GM19463 (cell line): ENCODE data around the gene LMAN2.
A peak's percentile ranks its signal among the peaks of the same experiment; 100 is the strongest.

Experiments used
- ATAC-seq: cut with Tn5 transposase; IDR thresholded peaks from one replicate; pipeline ENCODE4 v1.9.1; 2021; ENCODE audit warnings: mild to moderate bottlenecking, moderate library complexity; ENCODE audit not compliant: unreplicated experiment

LMAN2 gene, protein sequence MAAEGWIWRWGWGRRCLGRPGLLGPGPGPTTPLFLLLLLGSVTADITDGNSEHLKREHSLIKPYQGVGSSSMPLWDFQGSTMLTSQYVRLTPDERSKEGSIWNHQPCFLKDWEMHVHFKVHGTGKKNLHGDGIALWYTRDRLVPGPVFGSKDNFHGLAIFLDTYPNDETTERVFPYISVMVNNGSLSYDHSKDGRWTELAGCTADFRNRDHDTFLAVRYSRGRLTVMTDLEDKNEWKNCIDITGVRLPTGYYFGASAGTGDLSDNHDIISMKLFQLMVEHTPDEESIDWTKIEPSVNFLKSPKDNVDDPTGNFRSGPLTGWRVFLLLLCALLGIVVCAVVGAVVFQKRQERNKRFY

DNA sequence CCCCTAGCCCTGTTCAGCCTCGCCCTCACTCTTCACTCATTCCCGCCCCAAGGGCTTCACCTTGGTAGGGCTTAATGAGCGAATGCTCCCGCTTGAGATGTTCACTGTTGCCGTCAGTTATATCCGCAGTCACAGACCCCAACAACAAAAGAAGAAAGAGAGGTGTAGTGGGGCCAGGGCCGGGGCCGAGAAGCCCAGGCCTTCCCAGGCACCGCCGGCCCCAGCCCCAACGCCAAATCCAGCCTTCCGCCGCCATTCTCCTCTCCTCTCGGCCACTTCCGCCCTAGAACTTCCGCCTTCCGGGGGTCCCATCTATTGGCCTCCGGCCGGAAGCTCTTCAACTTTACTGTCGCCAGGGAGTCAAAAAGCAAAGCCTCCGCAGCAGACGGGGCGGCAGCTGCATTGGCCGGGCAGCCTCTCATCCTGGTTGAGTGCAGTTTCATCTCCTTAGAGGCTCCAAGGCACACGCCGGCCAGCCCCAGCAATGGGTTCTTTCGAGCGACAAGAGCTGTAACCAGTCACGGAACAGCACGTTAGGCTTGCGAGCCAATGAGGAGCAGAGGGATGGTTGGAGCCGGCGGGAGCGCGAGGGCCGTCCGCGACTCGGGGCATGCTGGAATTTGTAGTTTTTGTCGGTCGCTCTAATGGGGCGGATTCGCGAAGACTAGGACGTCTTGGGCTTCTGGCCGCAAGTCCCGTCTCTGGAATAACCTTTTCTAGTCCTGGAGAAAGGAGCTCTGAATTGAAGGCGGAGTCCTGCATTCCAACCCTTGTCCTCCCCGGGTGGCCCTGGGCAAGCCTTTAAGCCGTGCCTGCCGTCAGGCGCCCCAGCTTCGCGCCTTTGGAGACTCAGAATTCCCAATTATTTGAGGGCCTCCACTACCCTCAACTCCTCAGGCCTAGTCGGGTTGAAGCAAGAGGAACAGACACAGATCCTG is at the start of gene LMAN2:
Gene LMAN2 (minus strand): TSS at position 277 of the 938 bp plus-strand sequence. CDS start 21 bp downstream, at position 256.
- ATAC-seq, result peak; percentile 96

DNA sequence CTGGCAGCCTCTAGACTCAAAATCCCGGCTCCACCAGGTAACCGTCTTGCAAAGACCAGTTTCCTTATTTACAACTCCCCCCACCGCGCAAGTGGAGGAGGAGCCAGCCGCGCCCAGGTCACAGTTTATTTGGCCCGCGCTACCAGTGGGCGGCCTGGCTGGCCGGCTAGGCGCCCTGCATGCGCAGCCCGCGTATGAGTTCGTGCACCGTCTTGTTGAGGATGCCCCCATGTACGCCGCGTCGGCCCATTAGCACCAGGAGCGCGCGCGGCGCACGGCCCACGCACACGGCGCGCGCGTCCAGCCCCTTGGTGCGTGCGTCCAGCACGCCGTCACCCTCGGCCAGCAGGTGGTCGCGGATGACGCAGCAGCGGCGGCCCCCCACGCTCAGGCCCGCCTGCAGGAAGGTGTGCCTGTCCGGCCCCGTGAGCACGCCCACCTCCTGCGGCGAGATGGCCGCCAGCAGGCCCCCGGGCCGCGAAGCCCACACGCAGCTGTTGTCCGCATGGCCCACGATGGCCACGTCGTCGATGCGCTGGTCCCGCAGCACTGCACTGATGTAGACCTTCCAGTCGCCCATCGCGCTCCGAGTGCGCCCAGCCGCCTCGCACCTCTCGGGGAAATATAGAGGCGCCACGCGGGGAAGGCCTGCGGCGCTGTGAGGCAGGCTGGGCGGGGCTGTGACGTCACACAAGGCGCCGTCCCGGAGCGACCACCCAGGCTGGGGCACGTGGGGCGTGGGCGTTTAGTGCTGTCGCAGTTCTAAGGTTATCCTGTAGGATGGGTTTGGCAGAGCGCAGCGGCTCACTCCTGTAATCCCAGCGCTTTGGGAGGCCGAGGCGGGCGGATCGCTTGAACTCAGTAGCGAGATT is 48.8 kb upstream of the LMAN2 start, which contains the start of gene PFN3:
Gene PFN3 (minus strand): TSS at position 665 of the 872 bp plus-strand sequence. CDS start 85 bp downstream, at position 580.
- no peak for ATAC-seq

DNA sequence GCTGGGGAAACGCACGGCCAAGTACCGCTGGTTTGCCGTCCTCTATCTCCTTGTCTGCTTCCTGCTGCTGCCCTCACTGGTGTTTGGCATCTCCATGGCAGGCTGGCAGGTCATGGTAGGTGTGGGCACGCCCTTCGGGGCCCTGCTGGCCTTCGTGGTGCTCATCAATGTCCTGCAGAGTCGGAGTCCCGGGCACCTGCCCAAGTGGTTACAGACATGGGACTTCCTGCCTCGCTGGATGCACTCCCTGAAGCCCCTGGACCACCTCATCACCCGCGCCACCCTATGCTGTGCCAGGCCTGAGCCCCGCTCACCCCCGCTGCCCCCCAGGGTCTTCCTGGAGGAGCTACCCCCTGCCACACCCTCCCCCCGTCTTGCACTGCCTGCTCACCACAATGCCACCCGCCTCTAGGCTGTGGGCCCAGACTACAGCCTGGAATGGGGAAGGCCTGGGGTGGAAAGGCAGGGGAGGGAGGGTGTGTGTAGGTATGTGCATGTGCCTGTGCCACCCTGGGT is 46.5 kb upstream of the LMAN2 start:
- no peak for ATAC-seq

DNA sequence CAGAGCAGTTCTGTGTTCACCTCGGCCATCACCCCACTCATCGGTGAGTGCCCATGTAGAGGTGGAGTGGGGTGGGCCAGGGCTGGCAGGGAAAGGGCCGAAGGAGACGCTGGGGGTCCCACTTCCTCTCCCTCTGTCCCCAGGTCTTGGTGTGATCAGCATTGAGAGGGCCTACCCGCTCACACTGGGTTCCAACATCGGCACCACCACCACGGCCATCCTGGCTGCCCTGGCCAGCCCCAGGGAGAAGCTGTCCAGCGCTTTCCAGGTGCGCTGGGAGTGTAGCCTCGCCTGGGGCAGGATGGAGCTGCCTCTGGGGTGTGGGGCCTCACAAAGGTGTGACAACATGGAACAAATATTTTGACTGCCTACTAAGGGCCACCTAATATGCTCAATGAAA is 45.3 kb upstream of the LMAN2 start:
- no peak for ATAC-seq

DNA sequence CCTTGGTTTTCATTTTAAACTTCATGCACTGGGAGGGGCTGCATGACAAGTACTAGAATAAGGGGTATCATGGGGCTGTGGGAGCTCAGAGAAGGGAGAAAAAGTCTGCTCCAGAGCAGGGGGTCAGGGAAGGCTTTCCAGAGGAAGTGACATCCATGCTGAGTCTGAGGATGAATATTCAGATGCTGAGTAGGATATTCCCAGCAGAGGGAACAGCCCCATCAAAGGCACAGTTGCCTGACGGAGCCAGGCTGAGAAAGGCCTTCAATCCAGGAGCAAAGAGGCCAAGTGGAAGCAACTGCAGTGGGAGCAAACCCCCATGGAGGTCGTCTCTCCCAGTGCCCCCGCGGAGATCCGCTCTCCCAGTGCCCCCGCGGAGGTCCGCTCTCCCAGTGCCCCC is 44.6 kb upstream of the LMAN2 start:
- ATAC-seq, result no peak

DNA sequence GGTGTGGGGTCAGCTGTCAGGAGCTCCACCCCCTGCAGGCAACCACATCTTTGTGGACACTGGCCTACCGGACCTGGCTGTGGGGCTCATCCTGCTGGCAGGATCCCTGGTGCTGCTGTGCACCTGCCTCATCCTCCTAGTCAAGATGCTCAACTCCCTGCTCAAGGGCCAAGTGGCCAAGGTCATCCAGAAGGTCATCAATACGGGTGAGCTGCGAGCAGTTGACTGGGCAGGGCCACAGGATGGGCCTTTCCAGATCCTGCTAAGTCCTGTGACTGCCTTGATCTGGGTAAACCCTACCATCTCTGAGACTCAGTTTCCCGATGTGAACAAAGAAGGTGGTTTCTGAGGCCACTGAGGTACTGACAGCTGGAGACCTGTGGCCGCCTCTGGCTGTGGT is 42.5 kb upstream of the LMAN2 start:
- no peak for ATAC-seq

DNA sequence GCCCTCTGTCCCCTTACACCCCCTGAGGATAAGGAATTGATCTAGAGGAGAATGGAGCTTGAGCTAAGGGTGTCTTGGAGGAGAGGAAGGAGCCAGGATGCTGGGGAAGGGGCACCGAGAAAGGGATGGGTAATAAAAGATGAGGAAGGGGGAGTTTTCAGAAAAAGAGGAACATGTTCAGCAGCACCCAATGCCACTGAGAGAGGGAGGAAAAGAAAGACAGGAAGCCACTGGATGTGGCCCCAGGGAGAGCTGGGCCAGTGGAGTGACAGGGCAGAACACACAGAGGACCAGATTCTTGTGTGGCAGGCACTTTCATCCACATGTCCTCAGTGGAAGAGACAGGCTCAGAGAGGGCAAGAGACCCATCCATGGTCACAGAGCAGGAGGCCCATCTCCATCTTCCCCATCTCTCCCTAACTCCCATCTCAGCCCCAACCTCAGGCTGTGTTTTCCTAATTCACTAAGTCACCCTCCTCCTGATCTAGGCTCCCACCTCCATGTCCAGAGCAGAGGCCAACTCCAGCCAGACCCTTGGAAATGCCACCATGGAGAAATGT is 41.8 kb upstream of the LMAN2 start:
- no peak for ATAC-seq

DNA sequence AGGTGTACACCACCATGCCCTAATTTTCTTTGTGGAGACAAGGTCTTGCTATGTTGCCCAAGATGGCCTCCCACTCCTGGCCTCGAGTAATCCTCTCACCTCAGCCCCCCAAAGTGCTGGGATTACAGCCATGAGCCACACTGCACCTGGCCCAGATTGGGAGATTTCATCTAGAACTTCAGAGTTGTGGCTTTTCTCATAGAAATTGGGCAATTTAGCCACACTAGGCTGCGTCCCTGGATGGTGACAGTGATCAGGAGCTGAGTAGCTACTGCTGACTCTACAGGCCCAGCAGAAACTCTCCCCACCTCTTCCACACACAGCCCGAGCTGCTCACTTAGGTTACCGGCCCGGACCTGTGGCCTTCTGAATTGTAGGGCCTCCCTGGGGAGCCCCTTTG is 41.3 kb upstream of the LMAN2 start:
- ATAC-seq, result no peak

DNA sequence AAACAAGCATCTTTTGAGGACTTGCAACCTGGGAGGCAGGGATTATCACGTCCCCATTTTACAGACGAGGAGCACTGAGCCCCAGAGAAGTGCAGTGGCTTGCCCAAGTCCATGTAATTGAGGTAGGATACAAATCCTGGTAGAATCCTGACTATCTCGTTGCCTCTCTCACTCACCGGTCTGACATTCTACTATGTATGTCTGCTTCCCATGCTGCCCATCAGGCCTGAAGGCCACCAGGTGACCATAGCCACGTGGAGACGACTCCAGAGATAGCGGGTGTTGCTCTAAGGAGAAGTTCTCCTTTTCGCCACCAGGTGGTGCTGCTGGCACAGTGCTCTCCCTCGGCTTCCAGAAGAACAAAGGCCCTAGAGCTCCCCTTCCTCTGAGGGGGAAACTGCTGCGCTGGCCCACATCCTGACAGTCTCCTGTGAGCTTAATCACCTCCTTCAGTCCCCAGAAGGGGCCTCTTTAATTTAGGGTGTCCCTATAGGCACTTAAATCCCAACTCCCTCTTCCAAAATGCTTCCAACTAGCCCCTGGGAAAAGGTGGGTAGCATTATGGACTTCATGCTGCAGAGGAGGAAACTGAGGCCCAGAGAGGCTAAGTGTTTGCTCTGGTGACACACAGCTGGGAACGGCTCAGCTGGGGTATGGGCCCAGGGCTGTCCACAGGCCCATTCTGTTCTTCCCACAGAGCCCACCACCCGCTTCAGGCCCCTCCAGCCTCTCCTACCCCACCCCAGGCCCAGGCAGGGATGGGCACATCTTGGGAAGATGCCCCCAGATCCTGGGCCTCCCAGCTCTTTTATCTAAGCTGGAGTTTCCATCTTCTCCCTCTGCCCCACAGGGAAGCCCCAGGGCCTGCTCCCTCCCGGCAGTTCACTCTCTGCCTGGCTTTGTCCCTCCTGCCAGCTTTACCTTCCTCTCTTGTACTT is 39.2 kb upstream of the LMAN2 start:
- peak; percentile 30 for ATAC-seq

DNA sequence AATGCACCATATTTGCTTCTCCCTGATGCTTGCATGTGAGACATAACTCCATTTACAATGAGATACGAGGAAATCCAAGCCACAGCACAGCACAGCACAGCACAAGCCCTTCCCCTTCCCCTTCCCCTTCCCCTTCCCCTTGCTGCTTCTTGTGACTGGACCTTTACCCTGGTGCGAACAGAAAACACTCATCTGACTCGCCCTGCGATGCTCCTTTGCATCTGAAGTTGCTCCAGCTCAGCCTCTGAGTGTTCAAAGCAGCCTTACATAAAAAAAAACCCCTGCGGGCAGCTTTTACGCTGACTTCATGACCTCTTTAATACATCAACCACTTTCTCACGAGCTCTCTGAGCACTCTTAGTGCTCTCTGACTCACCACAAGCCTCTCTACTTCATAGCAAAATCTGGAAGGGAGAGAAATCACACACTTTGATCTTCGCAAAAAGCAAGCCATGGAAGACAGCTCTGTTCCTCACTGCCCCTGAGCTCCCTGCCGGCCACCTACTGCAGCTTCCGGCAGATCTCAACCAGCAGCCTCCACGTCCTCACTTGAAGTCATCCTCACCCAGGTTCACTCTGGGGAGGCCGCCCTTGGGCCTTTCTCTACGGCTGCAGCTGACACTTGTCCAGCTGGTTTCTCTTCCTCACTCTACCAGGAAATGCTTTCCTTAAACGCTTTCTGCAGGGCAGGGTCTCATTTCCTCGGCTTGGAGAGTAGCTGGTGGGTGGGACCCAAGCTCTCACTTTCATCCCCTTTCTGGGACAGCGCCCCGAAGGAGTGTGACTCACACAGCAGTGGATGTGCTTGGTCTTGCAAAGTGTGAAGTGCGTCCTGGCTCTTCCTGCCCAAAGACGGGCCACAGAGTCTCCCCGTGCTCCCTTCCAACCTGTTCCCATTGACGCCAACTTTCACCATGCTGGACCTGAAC is 38.0 kb upstream of the LMAN2 start:
- ATAC-seq, result peak; percentile 67

DNA sequence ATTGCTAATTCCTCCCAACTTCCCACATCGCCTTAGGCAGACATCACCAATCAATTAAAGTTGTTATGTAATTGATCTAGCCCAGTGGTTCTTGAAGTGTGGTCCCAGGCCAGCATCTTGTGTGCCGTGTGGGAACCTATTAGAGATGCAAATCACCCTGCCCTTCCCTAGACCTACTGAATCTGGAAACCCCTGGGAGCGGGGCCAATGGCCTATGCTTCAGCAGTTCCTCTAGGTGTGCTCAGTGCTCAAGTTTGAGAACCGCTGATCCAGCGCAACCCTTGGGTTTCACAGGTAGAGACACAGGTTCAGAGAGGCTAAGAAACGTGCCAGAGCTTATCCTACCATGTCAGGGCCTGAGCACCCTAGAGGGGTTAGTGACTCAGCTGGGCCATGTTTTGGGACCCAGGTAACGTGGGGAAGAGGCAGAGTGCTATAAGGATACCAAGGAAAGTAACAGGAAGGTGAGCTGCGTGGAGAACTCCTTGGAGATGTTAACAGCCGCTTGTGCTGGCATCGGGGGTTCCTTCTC is 37.1 kb upstream of the LMAN2 start:
- no peak for ATAC-seq

DNA sequence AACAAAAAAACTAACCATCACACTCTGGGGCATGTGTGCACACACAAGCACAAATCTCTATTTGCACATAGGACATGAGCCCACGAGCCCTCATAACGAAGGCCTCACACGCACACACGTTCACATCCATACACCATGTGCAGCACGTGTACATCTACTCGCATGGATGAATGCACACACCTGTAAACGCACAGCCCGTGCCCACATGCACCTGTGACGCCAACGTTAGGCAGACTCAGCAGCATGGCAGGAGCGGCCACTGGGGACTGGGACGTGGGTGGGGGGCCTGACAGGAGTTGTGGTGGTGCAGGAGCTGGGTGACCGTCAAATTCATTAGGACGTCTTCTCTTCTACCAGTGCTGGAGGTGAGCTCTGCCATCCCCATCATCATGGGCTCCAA is 35.9 kb upstream of the LMAN2 start:
- no peak for ATAC-seq

DNA sequence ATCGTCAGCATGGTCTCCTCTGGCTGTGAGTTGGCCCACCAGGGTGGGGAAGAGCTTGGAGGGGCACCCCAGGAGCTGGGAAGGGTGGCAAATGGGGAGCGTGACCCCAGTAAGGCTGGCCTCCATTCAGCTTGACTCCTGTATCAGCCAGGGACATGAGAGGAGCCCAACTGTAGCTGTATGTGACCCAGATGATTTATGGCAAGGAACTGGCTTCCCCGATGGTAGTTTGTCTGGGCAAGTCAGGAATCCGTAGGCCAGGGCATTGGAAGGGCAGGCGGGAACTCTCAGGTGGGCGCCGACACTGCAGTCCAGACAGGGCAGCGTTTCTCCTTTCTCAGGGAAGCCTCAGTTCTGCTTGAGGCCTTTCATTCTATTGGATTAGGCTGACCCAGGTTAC is 35.1 kb upstream of the LMAN2 start:
- ATAC-seq, result no peak

DNA sequence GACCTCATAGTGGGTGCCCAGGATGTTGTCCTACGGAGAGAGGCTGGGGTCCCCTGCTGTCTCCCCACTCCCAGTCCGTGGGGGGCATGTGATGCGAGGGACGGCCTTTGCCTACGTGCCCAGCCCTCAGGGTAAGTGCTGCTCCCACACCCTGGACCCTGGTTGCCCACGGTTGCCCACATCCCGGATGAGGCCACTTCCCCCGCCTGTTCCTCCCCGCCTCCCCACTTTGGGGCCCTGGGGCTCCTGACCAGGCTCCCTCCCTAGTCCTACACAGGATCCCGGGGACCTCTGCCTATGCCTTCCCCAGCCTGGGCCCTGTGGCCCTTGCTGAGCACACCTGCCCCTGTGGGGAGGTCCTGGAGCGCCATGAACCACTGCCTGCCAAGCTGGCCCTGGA is 34.3 kb upstream of the LMAN2 start:
- ATAC-seq, result no peak

DNA sequence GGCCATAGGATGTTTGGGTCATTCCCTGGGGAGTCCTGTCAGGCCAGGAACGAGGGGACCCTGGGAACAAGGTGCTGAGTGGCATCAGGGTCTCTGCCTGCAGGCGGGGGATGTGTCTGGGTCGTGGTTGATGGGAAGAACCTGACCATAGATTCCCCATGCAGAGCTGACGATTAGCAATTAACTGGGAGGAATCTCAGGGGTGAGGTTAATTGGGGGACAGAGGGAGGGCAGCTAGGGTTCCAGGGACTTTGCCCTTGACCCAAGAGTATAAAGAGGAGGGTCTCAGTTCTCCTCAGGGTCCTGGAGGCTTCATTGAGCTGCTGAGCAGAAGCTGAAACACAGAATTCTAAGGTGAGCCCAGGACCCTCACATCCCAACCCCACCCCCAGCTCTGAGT is 32.7 kb upstream of the LMAN2 start, which contains the start of gene SLC34A1:
Gene SLC34A1 (plus strand): TSS at position 301 of the 400 bp plus-strand sequence. CDS start 1,308 bp downstream, outside the sequence.
- no peak for ATAC-seq

DNA sequence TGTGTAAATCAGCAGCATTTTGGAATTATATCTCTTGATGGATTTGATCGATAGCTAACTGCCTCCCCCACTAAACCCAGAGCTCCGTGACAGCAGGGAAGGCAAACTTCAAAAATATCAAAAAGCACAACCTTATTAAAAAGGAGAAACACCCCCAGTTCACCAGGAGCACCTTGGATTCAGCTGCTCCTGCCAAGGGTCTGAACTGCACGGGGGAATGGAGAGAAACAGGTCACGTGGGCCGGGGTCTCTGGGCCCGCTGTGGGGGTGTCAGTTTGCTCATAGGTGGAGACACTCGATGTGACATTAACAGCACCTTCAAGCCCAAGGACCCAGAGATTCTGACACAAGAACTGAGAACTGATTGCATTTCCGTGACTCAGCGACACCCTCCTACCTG is 31.7 kb upstream of the LMAN2 start:
- no peak for ATAC-seq

DNA sequence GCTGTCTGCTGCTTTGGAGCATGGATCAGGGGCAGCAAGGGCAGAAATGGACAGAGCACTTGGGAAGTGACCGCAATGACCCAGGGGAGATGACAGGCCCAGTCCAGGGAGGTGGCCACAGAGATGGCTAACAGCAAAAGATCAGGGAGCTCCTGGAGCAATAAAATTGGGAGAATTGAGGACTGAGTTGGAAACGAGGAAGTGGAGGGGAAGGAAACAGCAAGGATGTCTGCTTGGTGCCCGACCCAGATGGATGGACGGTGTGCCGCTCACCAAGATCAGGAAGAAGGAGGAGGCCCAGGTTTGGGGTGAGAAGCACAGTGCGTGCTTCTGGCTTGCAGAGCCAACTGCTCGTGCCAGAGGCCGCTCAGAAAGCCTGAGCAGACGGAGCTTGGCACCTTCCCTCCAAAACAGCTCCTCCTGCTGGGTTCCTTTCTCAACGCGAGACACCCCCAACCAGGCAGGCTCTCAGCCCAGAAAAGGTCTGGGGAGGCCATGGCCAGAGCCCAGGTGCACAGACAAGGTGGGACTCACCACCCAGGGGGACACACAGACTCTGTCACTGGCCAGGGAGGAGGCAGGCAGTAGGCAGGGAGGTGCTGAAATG is 31.1 kb upstream of the LMAN2 start:
- no peak for ATAC-seq

DNA sequence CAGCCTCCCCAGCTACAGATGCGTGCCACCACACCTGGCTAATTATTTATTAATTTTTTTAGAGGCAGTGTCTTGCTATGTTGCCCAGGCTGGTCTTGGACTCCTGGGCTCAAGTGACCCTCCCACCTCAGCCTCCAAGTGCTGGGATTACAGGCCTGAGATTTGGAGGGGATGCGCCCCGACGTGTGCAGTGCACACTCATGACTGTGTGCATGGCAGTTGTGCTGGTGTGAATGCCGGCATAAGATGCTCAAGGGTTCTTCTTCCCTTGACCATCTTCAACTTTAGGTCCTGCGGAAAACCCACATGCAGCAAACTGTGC is 29.3 kb upstream of the LMAN2 start:
- no peak for ATAC-seq
